ENCODE results near the gene MPRIP.
A peak's percentile ranks its signal among the peaks of the same experiment; 100 is the strongest.
"Not testable (repeated sequence)": the region's sequence is repeated elsewhere in the genome, so short reads cannot be mapped to it uniquely, and the experiment has no call there.

MPRIP gene

GRCh38 chr17:17151541-17151940, 109.3 kb downstream of the MPRIP start:
- no peak for DNase-seq

- DNase-seq: no peak
Observed at GRCh38 chr17:17151962-17152361, 109.7 kb downstream of the MPRIP start.

GRCh38 chr17:17152385-17152784, 110.1 kb downstream of the MPRIP start:
- no peak for DNase-seq

GRCh38 chr17:17153071-17153470, 110.8 kb downstream of the MPRIP start:
- DNase-seq: no peak

- no peak for DNase-seq
Observed at GRCh38 chr17:17153709-17154108, 111.5 kb downstream of the MPRIP start.

- no peak for DNase-seq
Observed at GRCh38 chr17:17154556-17154955, 112.3 kb downstream of the MPRIP start.

- DNase-seq: peak; percentile 23
Observed at GRCh38 chr17:17154981-17155380, 112.7 kb downstream of the MPRIP start.

GRCh38 chr17:17155568-17155967, 113.3 kb downstream of the MPRIP start:
- DNase-seq: no peak

- no peak for DNase-seq
Observed at GRCh38 chr17:17156107-17156506, 113.8 kb downstream of the MPRIP start.

- no peak for DNase-seq
Observed at GRCh38 chr17:17156511-17156910, 114.3 kb downstream of the MPRIP start.

- DNase-seq: no peak
Observed at GRCh38 chr17:17157041-17157440, 114.8 kb downstream of the MPRIP start.

- not testable (repeated sequence) for DNase-seq
Observed at GRCh38 chr17:17158506-17158905, 116.2 kb downstream of the MPRIP start.

- DNase-seq: no peak
Observed at GRCh38 chr17:17159571-17159970, 117.3 kb downstream of the MPRIP start.

GRCh38 chr17:17161121-17161520, 118.9 kb downstream of the MPRIP start:
- DNase-seq: no peak

- no peak for DNase-seq
Observed at GRCh38 chr17:17161759-17162158, 119.5 kb downstream of the MPRIP start.

- no peak for DNase-seq
Observed at GRCh38 chr17:17164156-17164555, 121.9 kb downstream of the MPRIP start.

GRCh38 chr17:17164676-17165075, 122.4 kb downstream of the MPRIP start:
- no peak for DNase-seq

GRCh38 chr17:17165666-17166308, 123.5 kb downstream of the MPRIP start:
- DNase-seq: no peak

GRCh38 chr17:17166446-17166845, 124.2 kb downstream of the MPRIP start:
- no peak for DNase-seq

GRCh38 chr17:17167356-17167755, 125.1 kb downstream of the MPRIP start:
- DNase-seq: no peak

- DNase-seq: no peak
Observed at GRCh38 chr17:17167986-17168385, 125.7 kb downstream of the MPRIP start.

- no peak for DNase-seq
Observed at GRCh38 chr17:17168401-17168800, 126.1 kb downstream of the MPRIP start.

GRCh38 chr17:17169396-17169795, 127.1 kb downstream of the MPRIP start:
- no peak for DNase-seq

- DNase-seq: no peak
Observed at GRCh38 chr17:17170346-17170985, 128.2 kb downstream of the MPRIP start.

- DNase-seq: no peak
Observed at GRCh38 chr17:17171186-17171585, 128.9 kb downstream of the MPRIP start.
